Right lobe of liver (tissue), 6 donors: ENCODE measurements around the gene CCDC92. TPM values are rescaled to one million over a fixed set of nuclear protein-coding genes. Genes with fewer than 3 reads are reported as not detected.

Experiments
- ATAC-seq, 4 donors: fragments of 200-7000 bp; cut with Tn5 transposase; one replicate each; pipeline ENCODE4 v1.9.1; 2020; ENCODE audit warnings: mild to moderate bottlenecking in 4 of 4, moderate library complexity in 4 of 4
- DNase-seq, 3 donors: peaks; one replicate each; pipeline ENCODE4 v3.0.0-alpha.2; 2020
- H3K27ac ChIP-seq, 3 donors: fragments of 200-600 bp; one replicate each; pipeline ENCODE4 v1.8.0; 2022
- H3K27me3 ChIP-seq, 2 donors: fragments of 200-600 bp; one replicate each; pipeline ENCODE4 v1.8.0; 2022
- H3K36me3 ChIP-seq, 4 donors: fragments of 200-600 bp; sonication (generic) in 1 of 4; one replicate each; pipeline versions ENCODE4 v1.5.1 to v1.8.0; 2017 to 2022; ENCODE audit warnings: control low read depth in 1 of 4
- H3K4me1 ChIP-seq, 4 donors: fragments of 200-600 bp; sonication (generic) in 1 of 4; one replicate each; pipeline versions ENCODE4 v1.5.1 to v1.8.0; 2017 to 2022; ENCODE audit warnings: control low read depth in 1 of 4
- H3K4me3 ChIP-seq, 3 donors: fragments of 200-600 bp; one replicate each; pipeline ENCODE4 v1.8.0; 2022
- H3K9me3 ChIP-seq, 4 donors: fragments of 200-600 bp; sonication (generic) in 1 of 4; one replicate each; pipeline versions ENCODE4 v1.5.1 to v1.8.0; 2017 to 2022; ENCODE audit warnings: control low read depth in 1 of 4
- POLR2A ChIP-seq: fragments of 450-650 bp; IDR thresholded peaks from one replicate; pipeline ENCODE4 v1.6.1; 2017; ENCODE audit warnings: antibody characterized with exemption, mild to moderate bottlenecking
- whole genome bisulfite sequencing: methylation state at CpG from one replicate; pipeline ENCODE4 v1.1.6; 2018; ENCODE audit warnings: low coverage, low lambda C conversion rate; ENCODE audit not compliant: insufficient coverage; ENCODE audit errors: missing lambda C conversion rate; 5-methylcytosine and 5-hydroxymethylcytosine counted together
- intact Hi-C, 2 donors: fragments of 100-400 bp; cut with DNase I; formaldehyde crosslinking; loops; one replicate each; pipeline versions ENCODE4 v1.11.2 to v1.14.1; 2022
- total RNA-seq, 6 experiments: library from RNA; depleted of rRNA in 2 of 6; stranded (reverse); fragments of >200 nt in 2 of 6; fragmentation: NEBNext Ultra II Directional in 3 of 6; extraction: Animal tissue kit (Norgen Biotek cat#: 25700) in 3 of 6; gene quantifications; one replicate each; pipeline versions ENCODE4 v1.1.0 to v1.2.4, GENCODE V29; 2016 to 2023
- TF ChIP-seq, protein P1 (sequence below), 4 donors: fragments of 200-600 bp in 3 of 4; fragments of 450-650 bp in 1 of 4; IDR thresholded peaks; one replicate each; pipeline versions ENCODE4 v1.5.1 to v1.8.0; 2016 to 2022; ENCODE audit warnings: antibody characterized with exemption in 4 of 4, mild to moderate bottlenecking in 2 of 4
- donor health status: DM: no; HTN: yes; CAD: no.
- donor health status: DM: no; HTN: no; CAD: no.
- donor health status: DM: no; HTN: no; CAD: no.
- donor health status: DM: no; HTN: yes; CAD: no.
- donor health status: DM: no; HTN: yes; CAD: no.

CCDC92 gene
- total RNA-seq, 6 experiments from 2014 or later: 12.5 to 17.5 (median 16.1) TPM

DNA sequence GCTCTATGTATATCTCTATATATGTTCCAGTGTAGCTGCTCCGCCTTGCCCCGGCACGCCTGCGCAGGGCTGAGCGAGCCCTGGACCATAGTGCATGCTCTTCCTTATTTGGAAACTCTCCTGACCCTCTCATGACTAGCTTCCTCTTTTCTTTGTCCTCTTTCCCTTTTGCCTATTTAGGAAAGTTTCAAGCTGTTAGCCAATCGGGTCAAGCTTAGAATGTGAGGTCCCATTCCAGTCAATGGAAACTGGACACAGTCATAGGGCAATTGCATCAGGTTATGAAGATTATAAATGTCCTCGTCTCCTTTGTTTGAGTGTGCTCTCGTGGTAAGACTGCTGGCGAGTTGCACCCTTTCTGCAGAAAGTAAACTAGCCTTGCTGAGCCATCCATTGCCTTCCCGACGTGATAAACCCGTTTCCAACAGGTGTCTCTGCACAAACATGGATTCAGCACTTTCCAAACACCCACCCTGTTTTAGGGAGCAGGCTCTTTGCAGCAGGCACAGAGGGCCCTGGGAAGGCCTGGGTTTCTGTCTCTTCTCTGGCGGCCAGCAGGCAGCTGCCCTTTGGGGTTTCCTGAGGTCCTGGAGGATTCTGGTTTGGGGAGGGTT is 30.9 kb downstream of the CCDC92 start:
- DNase-seq: no peak
- Histone ChIP-seq H3K4me1 (no peaks in the 10 kb centered on the region), H3K4me3 (no peak overlapping the region), H3K36me3 (no peaks in the 10 kb centered on the region), H3K27me3 (no peaks in the 10 kb centered on the region), H3K27ac (no peak overlapping the region), H3K9me3 (no peaks in the 10 kb centered on the region)
- intact Hi-C loops: no loop called here
- 78% methylated on average over 12 of the region's 13 CpGs for WGBS
- no peak for TF ChIP-seq POLR2A
- TF ChIP-seq, protein P1, sequence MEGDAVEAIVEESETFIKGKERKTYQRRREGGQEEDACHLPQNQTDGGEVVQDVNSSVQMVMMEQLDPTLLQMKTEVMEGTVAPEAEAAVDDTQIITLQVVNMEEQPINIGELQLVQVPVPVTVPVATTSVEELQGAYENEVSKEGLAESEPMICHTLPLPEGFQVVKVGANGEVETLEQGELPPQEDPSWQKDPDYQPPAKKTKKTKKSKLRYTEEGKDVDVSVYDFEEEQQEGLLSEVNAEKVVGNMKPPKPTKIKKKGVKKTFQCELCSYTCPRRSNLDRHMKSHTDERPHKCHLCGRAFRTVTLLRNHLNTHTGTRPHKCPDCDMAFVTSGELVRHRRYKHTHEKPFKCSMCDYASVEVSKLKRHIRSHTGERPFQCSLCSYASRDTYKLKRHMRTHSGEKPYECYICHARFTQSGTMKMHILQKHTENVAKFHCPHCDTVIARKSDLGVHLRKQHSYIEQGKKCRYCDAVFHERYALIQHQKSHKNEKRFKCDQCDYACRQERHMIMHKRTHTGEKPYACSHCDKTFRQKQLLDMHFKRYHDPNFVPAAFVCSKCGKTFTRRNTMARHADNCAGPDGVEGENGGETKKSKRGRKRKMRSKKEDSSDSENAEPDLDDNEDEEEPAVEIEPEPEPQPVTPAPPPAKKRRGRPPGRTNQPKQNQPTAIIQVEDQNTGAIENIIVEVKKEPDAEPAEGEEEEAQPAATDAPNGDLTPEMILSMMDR (IDR thresholded peaks at IDR 0.05): no peak
- no peak for ATAC-seq

DNA sequence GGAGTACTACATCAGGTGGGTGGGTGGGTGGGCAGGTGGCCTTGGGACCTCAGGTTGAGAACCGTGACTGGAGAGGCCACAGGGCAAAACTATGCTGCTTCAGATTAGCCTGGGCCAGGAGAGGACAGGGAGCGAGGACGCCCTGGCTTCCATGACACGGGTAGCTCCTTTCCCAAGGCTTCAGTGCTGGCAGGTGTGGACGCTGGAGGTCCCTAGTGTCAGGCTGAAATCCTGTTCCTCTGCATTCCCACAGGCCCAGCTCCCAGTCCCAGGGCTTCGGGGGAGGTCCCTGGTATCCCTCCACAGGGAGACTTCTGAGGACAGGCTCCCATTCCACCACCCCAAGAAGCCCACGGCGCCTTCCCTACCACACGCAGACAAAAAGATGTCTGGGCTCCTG is 31.6 kb downstream of the CCDC92 start:
- H3K27ac ChIP-seq: no peak overlapping the region
- intact Hi-C loops: no loop called here
- no peaks in the 10 kb centered on the region for H3K4me1 ChIP-seq
- H3K4me3 ChIP-seq: no peak overlapping the region
- TF ChIP-seq POLR2A: no peak
- TF ChIP-seq, protein P1 (IDR thresholded peaks at IDR 0.05): no peak
- ATAC-seq (no peak), DNase-seq (no peak)
- WGBS: 98% methylated on average over 7 of the region's 9 CpGs
- H3K36me3 ChIP-seq: no peaks in the 10 kb centered on the region
- no peaks in the 10 kb centered on the region for H3K9me3 ChIP-seq
- H3K27me3 ChIP-seq: no peaks in the 10 kb centered on the region

- Histone ChIP-seq H3K9me3 (no peaks in the 10 kb centered on the region), H3K36me3 (no peaks in the 10 kb centered on the region), H3K4me3 (no peak overlapping the region), H3K27ac (no peak overlapping the region), H3K27me3 (no peaks in the 10 kb centered on the region), H3K4me1 (no peaks in the 10 kb centered on the region)
- intact Hi-C loops: no loop called here
- ATAC-seq: no peak
- no peak for DNase-seq
- 100% methylated on average over 3 of the region's 9 CpGs for WGBS
- TF ChIP-seq POLR2A: no peak
- TF ChIP-seq, protein P1 (IDR thresholded peaks at IDR 0.05): no peak
Measured at GRCh38 chr12:123940627-123940966, 32.0 kb downstream of the CCDC92 start.

GRCh38 chr12:123939716-123940626 is 32.7 kb downstream of the CCDC92 start:
- ATAC-seq: no peak
- 100% methylated on average over 2 of the region's 16 CpGs for WGBS
- no peak for TF ChIP-seq POLR2A
- TF ChIP-seq, protein P1 (IDR thresholded peaks at IDR 0.05): no peak
- intact Hi-C loops: loop anchor here in 1 of 2 donors (10.0 kb wide), 1 partner anchor 365 kb away; no protein-coding TSS in a partner anchor
- Histone ChIP-seq H3K4me1 (no peaks in the 10 kb centered on the region), H3K36me3 (no peaks in the 10 kb centered on the region), H3K27me3 (no peaks in the 10 kb centered on the region), H3K27ac (no peak overlapping the region), H3K4me3 (no peak overlapping the region), H3K9me3 (no peaks in the 10 kb centered on the region)
- DNase-seq: no peak
